ENCODE measurements around the gene FCN2.

FCN2 gene

GRCh38 chr9:134883040-134883782, 2.6 kb downstream of the FCN2 start:
- no peak for DNase-seq
- TF ChIP-seq GATA1 (IDR thresholded peaks at IDR 0.05; ENCODE audit: low read depth, low read length) (no peak), POLR2A (IDR thresholded peaks at IDR 0.05; ENCODE audit: low read length) (no peak)

GRCh38 chr9:134884492-134884891, 3.9 kb downstream of the FCN2 start:
- no peak for DNase-seq
- no peak for TF ChIP-seq GATA1 (IDR thresholded peaks at IDR 0.05; ENCODE audit: low read depth, low read length)
- no peak for TF ChIP-seq POLR2A (IDR thresholded peaks at IDR 0.05; ENCODE audit: low read length)

- no peak for DNase-seq
These were observed 4.5 kb downstream of the FCN2 start for GRCh38 chr9:134885001-134885678.

GRCh38 chr9:134885679-134886412, 5.2 kb downstream of the FCN2 start:
- no peak for TF ChIP-seq POLR2A (IDR thresholded peaks at IDR 0.05; ENCODE audit: low read length)
- TF ChIP-seq GATA1 (IDR thresholded peaks at IDR 0.05; ENCODE audit: low read depth, low read length) = no peak
- no peak for DNase-seq

More at GRCh38 chr9:134885001-134885678, 4.5 kb downstream of the FCN2 start:
- TF ChIP-seq GATA1 (IDR thresholded peaks at IDR 0.05; ENCODE audit: low read depth, low read length) (no peak), POLR2A (IDR thresholded peaks at IDR 0.05; ENCODE audit: low read length) (no peak)

GRCh38 chr9:134886413-134886913, 5.9 kb downstream of the FCN2 start:
- TF ChIP-seq POLR2A (IDR thresholded peaks at IDR 0.05; ENCODE audit: low read length) (no peak), GATA1 (IDR thresholded peaks at IDR 0.05; ENCODE audit: low read depth, low read length) (no peak)
- no peak for DNase-seq

- no peak for DNase-seq
- TF ChIP-seq GATA1 (IDR thresholded peaks at IDR 0.05; ENCODE audit: low read depth, low read length) = no peak
- no peak for TF ChIP-seq POLR2A (IDR thresholded peaks at IDR 0.05; ENCODE audit: low read length)
These were observed 6.6 kb downstream of the FCN2 start for GRCh38 chr9:134887219-134887618.

GRCh38 chr9:134887686-134888602, 7.3 kb downstream of the FCN2 start:
- no peak for DNase-seq
- no peak for TF ChIP-seq POLR2A (IDR thresholded peaks at IDR 0.05; ENCODE audit: low read length)

GRCh38 chr9:134888603-134889190, 8.1 kb downstream of the FCN2 start:
- no peak for TF ChIP-seq POLR2A (IDR thresholded peaks at IDR 0.05; ENCODE audit: low read length)
- TF ChIP-seq GATA1 (IDR thresholded peaks at IDR 0.05; ENCODE audit: low read depth, low read length) = no peak
- DNase-seq = no peak

GRCh38 chr9:134889386-134890154, 9.0 kb downstream of the FCN2 start:
- no peak for TF ChIP-seq GATA1 (IDR thresholded peaks at IDR 0.05; ENCODE audit: low read depth, low read length)
- no peak for TF ChIP-seq POLR2A (IDR thresholded peaks at IDR 0.05; ENCODE audit: low read length)
- DNase-seq = no peak

GRCh38 chr9:134890155-134890495, 9.5 kb downstream of the FCN2 start:
- no peak for TF ChIP-seq POLR2A (IDR thresholded peaks at IDR 0.05; ENCODE audit: low read length)
- no peak for TF ChIP-seq GATA1 (IDR thresholded peaks at IDR 0.05; ENCODE audit: low read depth, low read length)
- no peak for DNase-seq

GRCh38 chr9:134891053-134891452, 10.4 kb downstream of the FCN2 start:
- TF ChIP-seq GATA1 (IDR thresholded peaks at IDR 0.05; ENCODE audit: low read depth, low read length) (no peak), POLR2A (IDR thresholded peaks at IDR 0.05; ENCODE audit: low read length) (no peak)
- DNase-seq = peak in 1 of 2 experiments; percentile 10

- TF ChIP-seq GATA1 (IDR thresholded peaks at IDR 0.05; ENCODE audit: low read depth, low read length) (no peak), POLR2A (IDR thresholded peaks at IDR 0.05; ENCODE audit: low read length) (no peak)
- no peak for DNase-seq
These were observed 11.1 kb downstream of the FCN2 start for GRCh38 chr9:134891713-134892112.
